Activated CD8-positive, alpha-beta T cell treated with anti-CD3 and anti-CD28 coated beads for 36 hours (primary cell): ENCODE results near the gene GNL1. TPM values are rescaled to one million over a fixed set of nuclear protein-coding genes. Genes with fewer than 3 reads are reported as not detected.

Source experiments
- ATAC-seq: fragments of 200-7000 bp; cut with Tn5 transposase; one replicate; pipeline ENCODE4 v1.10.0; 2021; ENCODE audit warnings: mild to moderate bottlenecking, moderate library complexity
- CTCF ChIA-PET: fragments of 350-600 bp; sonication (Branson Sonifier 250); formaldehyde crosslinking; loops from one replicate; lab custom pipeline; 2021; ENCODE audit warnings: antibody characterized with exemption; lab: Charles Lee
- POLR2A ChIA-PET: fragments of 350-600 bp; sonication (Branson Sonifier 250); formaldehyde crosslinking; loops from one replicate; lab custom pipeline; 2021; ENCODE audit warnings: antibody characterized with exemption; lab: Charles Lee
- DNase-seq: peaks from one replicate; pipeline ENCODE4 v3.0.0-alpha.2; 2020
- H3K27ac Mint-ChIP-seq: one replicate; pipeline ENCODE4 v1.8.0; 2021; ENCODE audit warnings: mild to moderate bottlenecking, mixed read lengths
- H3K27me3 Mint-ChIP-seq: one replicate; pipeline ENCODE4 v1.8.0; 2021; ENCODE audit warnings: mixed read lengths
- H3K36me3 Mint-ChIP-seq: one replicate; pipeline ENCODE4 v1.8.0; 2021; ENCODE audit warnings: low read depth, mixed read lengths
- H3K4me1 Mint-ChIP-seq: one replicate; pipeline ENCODE4 v1.8.0; 2021; ENCODE audit warnings: low read depth, mixed read lengths
- H3K4me3 Mint-ChIP-seq: one replicate; pipeline ENCODE4 v1.8.0; 2021; ENCODE audit warnings: mild to moderate bottlenecking, moderate library complexity, mixed read lengths
- H3K9me3 Mint-ChIP-seq: one replicate; pipeline ENCODE4 v1.8.0; 2021; ENCODE audit warnings: mixed read lengths
- CTCF ChIP-seq: fragments of 200-600 bp; IDR thresholded peaks from one replicate; pipeline ENCODE4 v1.8.0; 2022; ENCODE audit warnings: antibody characterized with exemption, mild to moderate bottlenecking
- intact Hi-C: fragments of 100-400 bp; cut with micrococcal nuclease; formaldehyde crosslinking; loops from one replicate; pipeline ENCODE4 v1.10.0; 2022
- total RNA-seq, 2 experiments: library from RNA; stranded (reverse); gene quantifications; one replicate each; pipeline ENCODE4 v1.2.3, GENCODE V29; 2021

The GNL1 gene
- total RNA-seq, 2 experiments from 2014 or later: 107 to 122 TPM

GRCh38 chr6:30515106-30515505, 41.2 kb downstream of the GNL1 start:
- POLR2A ChIA-PET: interaction anchor here (0.9 to 14.0 kb wide), 3 partner anchors 13 to 101 kb away, joined by 3 to 251 read pairs (median 29); no protein-coding TSS in a partner anchor
- CTCF ChIA-PET: no interaction called here
- no peak for TF ChIP-seq CTCF
- intact Hi-C loops: no loop called here
- DNase-seq (no peak), ATAC-seq (no peak)
- H3K9me3 Mint-ChIP-seq: peaks cover 21% of the 10 kb centered on the region
- peaks cover 23% of the 10 kb centered on the region for H3K36me3 Mint-ChIP-seq
- H3K4me1 Mint-ChIP-seq: peaks cover 53% of the 10 kb centered on the region
- peak overlapping the region; percentile 97 for H3K27ac Mint-ChIP-seq
- H3K4me3 Mint-ChIP-seq: peak overlapping the region; percentile 79
- no peaks in the 10 kb centered on the region for H3K27me3 Mint-ChIP-seq

DNA sequence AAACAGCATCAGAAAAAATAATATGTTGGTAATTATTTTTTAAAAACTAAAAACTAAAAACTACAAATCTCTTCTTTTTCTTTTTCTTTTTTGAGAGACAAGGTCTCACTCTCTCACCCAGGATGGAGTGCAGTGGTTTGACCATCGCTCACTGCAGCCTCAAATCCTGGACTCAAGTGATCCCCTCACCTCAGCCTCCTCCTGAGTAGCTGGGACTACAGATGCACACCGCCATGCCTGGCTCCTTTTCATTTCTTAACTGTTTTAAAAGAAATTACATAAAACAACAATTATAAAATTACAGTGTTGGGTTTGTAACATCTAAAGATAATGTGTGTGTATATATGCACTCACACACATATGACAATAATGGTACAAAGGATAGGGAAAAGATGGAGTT, 42.8 kb downstream of the GNL1 start:
- Mint-ChIP-seq H3K4me3 (no peak overlapping the region), H3K36me3 (peaks cover 12% of the 10 kb centered on the region), H3K27ac (no peak overlapping the region), H3K9me3 (peaks cover 8% of the 10 kb centered on the region), H3K4me1 (peaks cover 53% of the 10 kb centered on the region), H3K27me3 (no peaks in the 10 kb centered on the region)
- CTCF ChIA-PET: interaction anchor here (1.1 to 6.4 kb wide), 4 partner anchors 12 to 29 kb away, joined by 5 to 64 read pairs (median 28); no protein-coding TSS in a partner anchor
- POLR2A ChIA-PET: interaction anchor here (1.2 to 14.0 kb wide), 3 partner anchors 15 to 28 kb away, joined by 5 to 251 read pairs (median 7); no protein-coding TSS in a partner anchor
- intact Hi-C loops: no loop called here
- no peak for ATAC-seq
- TF ChIP-seq CTCF: no peak
- no peak for DNase-seq

- Mint-ChIP-seq H3K4me3 (peak overlapping the region; percentile 59), H3K9me3 (peaks cover 2% of the 10 kb centered on the region), H3K27me3 (no peaks in the 10 kb centered on the region), H3K4me1 (peaks cover 62% of the 10 kb centered on the region), H3K36me3 (peaks cover 5% of the 10 kb centered on the region), H3K27ac (peak overlapping the region; percentile 88)
- ChIA-PET CTCF (interaction anchor here (1.2 to 6.4 kb wide), 6 partner anchors 10 to 31 kb away, joined by 5 to 64 read pairs (median 18); no protein-coding TSS in a partner anchor), POLR2A (interaction anchor here (0.8 to 14.0 kb wide), 7 partner anchors 8 to 32 kb away, joined by 3 to 251 read pairs (median 6); no protein-coding TSS in a partner anchor)
- DNase-seq (no peak), ATAC-seq (no peak)
- TF ChIP-seq CTCF: no peak
- intact Hi-C loops: no loop called here
Measured at GRCh38 chr6:30511169-30511546, 45.1 kb downstream of the GNL1 start.

- Mint-ChIP-seq H3K27me3 (no peaks in the 10 kb centered on the region), H3K4me3 (peak overlapping the region; percentile 59), H3K36me3 (peaks cover 5% of the 10 kb centered on the region), H3K4me1 (peaks cover 64% of the 10 kb centered on the region), H3K9me3 (peaks cover 2% of the 10 kb centered on the region), H3K27ac (peak overlapping the region; percentile 88)
- POLR2A ChIA-PET: interaction anchor here (0.8 to 14.0 kb wide), 9 partner anchors 9 to 33 kb away, joined by 3 to 251 read pairs (median 6); no protein-coding TSS in a partner anchor
- DNase-seq (no peak), ATAC-seq (no peak)
- CTCF ChIA-PET: interaction anchor here (1.2 to 6.4 kb wide), 8 partner anchors 9 to 32 kb away, joined by 5 to 64 read pairs (median 12); no protein-coding TSS in a partner anchor
- TF ChIP-seq CTCF: no peak
- intact Hi-C loops: no loop called here
Measured at GRCh38 chr6:30510419-30511168, 45.7 kb downstream of the GNL1 start.
